Measurements from ENCODE around the gene IGF2BP3.

Gene IGF2BP3

DNA sequence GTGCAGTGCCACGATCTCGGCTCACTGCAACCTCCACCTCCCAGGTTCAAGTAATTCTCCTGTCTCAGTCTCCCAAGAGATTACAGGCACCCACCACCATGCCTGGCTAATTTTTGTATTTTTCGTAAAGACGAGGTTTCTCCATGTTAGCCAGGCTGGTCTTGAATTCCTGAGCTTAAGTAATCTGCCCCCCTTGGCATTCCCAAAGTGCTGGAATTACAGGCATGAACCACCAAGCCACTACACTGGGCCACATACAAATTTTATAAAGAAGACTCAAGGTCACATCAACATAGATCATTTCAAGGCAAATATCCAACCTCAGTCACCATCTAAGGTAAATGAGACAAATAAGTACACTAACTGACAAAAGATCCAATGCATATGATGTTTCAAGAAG lies 32.1 kb downstream of the IGF2BP3 start:
- no peak overlapping the region for H3K27ac ChIP-seq
- TF ChIP-seq ZFX (IDR thresholded peaks at IDR 0.05; ENCODE audit: borderline replicate concordance) = no peak
- TF ChIP-seq, protein P1, sequence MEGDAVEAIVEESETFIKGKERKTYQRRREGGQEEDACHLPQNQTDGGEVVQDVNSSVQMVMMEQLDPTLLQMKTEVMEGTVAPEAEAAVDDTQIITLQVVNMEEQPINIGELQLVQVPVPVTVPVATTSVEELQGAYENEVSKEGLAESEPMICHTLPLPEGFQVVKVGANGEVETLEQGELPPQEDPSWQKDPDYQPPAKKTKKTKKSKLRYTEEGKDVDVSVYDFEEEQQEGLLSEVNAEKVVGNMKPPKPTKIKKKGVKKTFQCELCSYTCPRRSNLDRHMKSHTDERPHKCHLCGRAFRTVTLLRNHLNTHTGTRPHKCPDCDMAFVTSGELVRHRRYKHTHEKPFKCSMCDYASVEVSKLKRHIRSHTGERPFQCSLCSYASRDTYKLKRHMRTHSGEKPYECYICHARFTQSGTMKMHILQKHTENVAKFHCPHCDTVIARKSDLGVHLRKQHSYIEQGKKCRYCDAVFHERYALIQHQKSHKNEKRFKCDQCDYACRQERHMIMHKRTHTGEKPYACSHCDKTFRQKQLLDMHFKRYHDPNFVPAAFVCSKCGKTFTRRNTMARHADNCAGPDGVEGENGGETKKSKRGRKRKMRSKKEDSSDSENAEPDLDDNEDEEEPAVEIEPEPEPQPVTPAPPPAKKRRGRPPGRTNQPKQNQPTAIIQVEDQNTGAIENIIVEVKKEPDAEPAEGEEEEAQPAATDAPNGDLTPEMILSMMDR (IDR thresholded peaks at IDR 0.05) = no peak

DNA sequence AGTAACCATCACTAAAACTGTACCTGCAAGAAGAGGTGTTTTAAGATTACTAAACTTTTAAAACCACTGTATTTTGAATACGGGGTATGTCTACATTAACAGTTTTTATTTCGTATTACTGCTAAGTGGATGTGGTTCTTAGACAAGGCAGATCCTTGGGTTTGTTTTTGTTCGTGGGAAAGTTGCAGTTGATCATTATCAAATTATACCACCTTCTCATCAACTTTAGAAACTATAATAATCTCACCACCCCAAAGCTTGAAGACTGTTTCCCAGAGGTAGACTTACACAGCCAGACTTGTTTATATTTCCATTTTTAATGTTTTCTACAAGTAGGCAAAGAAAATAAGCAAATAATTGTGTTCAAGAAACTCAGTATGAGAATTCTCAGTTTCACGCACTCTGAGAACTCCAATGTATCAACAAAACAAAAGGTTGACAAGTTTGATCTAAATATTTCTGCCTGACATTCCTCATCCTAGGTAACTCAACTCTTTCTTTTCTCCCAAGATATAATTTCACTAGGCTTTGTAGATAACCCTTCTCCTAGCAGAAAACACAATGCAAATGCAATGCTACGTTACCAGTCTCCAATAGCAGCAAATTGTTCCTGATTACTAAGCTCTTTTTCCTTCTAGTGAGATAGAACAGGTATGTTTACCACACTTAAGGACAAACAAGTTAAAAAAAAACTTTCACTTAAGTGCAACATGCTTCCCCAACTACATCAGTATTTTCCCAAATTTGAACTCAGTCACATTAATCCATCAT lies 36.0 kb downstream of the IGF2BP3 start:
- no peak overlapping the region for H3K27ac ChIP-seq
- TF ChIP-seq, protein P1 (IDR thresholded peaks at IDR 0.05) = no peak
- TF ChIP-seq ZFX (IDR thresholded peaks at IDR 0.05; ENCODE audit: borderline replicate concordance) = no peak

DNA sequence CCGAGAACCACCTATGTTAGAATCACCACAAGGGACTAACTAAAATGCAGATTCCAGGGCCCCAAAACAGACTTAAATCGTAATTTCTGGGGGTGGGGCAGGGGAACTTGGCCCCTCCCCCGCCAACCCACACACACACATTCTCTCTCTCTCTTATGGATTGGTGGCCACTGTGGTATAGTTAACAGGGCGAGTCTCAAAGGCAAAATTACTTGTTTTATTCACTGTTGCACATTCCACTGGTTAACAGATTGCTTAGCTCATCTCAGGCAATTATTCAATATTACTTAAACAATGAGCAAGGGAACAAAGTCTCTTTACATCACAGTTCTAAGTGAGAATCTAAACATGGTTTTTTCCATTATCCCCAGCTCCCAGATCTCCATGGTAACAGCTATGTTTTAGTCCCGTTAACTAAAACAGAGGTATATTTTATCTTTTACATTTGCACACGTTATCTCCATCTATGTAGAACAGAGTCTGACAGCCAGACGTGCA lies 38.5 kb downstream of the IGF2BP3 start:
- TF ChIP-seq, protein P1 (IDR thresholded peaks at IDR 0.05) = no peak
- TF ChIP-seq ZFX (IDR thresholded peaks at IDR 0.05; ENCODE audit: borderline replicate concordance) = no peak
- H3K27ac ChIP-seq = no peak overlapping the region

DNA sequence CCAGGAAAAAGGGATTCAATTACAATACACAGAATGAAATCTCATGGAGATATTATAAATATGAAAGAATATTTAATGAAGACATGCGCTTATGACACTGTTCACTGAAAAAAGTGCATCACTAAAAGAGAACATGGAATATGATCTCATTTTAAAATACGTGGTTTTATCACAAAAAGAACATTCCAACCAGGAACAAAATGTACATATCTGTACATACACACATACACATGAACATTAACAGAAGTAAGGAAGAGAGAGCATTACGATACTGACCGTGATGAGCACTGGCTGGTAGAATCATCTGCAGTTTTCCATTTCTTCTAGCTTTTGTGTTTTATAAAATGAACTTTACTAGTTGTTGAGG lies 39.4 kb downstream of the IGF2BP3 start:
- TF ChIP-seq, protein P1 (IDR thresholded peaks at IDR 0.05) = no peak
- TF ChIP-seq ZFX (IDR thresholded peaks at IDR 0.05; ENCODE audit: borderline replicate concordance) = no peak
- H3K27ac ChIP-seq = 0 out of 2 replicates have a peak overlapping the region, but pooled peaks have one; percentile 1

DNA sequence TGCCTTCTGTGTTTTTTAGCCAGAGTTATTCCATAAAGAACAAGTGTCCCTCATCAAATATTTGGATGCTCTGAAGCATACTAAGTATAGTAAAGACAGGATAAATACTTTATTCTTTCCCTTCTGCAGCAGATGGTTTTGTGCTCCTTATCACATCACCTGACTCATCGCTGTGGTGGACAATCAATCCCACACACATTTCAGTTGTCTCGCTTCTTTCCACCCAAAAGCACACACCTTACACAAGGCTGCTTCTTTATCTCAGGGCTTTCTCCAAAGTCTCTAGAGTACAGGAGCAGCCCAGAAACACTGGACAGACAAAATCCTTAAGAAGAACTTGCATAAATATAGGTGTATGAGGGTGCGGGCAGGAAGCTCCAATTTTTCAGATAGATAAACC lies 43.4 kb downstream of the IGF2BP3 start:
- TF ChIP-seq, protein P1 (IDR thresholded peaks at IDR 0.05) = no peak
- TF ChIP-seq ZFX (IDR thresholded peaks at IDR 0.05; ENCODE audit: borderline replicate concordance) = no peak

DNA sequence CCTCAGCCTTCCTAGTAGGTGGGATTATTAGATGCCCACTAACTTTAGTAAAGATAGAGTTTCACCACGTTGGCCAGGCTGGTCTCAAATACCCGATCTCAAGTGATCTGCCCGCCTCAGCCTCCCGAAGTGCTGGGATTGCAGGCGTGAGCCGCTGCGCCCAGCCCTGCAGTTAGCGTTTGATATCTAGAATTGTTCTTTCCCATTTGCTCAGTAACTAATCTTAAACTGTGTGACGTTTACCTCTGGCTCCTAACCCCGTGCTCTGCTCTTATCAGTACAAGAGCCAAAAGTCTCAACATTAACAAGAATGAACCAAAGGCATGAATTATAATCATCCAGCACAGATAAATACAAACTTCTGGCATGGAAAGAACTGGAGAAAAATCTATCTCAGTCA lies 47.4 kb downstream of the IGF2BP3 start:
- TF ChIP-seq, protein P1 (IDR thresholded peaks at IDR 0.05) = no peak
- no peak for TF ChIP-seq ZFX (IDR thresholded peaks at IDR 0.05; ENCODE audit: borderline replicate concordance)
- H3K27ac ChIP-seq = no peak overlapping the region

More for the DNA sequence above, 43.4 kb downstream of the IGF2BP3 start:
- no peak overlapping the region for H3K27ac ChIP-seq

DNA sequence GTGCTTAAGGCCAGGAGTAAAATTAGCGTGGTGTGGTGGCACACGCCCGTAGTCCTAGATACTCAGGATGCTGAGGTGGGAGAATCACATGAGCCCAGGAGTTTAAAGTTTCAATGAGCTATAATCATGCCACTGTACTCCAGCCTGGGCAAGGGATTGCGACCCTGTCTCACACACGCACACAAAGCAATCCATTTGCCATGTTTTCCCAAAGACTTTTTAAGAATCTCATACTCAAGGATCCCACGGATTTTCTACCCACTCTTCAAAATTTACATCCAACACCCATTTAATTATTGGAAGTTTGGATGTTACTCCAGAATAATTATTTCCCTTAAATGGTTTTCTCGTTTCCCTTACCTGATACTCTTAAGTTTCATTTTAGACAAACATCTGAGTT lies 47.9 kb downstream of the IGF2BP3 start:
- H3K27ac ChIP-seq = no peak overlapping the region
- TF ChIP-seq, protein P1 (IDR thresholded peaks at IDR 0.05) = no peak
- TF ChIP-seq ZFX (IDR thresholded peaks at IDR 0.05; ENCODE audit: borderline replicate concordance) = no peak

All from 22Rv1 (cell line).